ENCODE measurements around the gene CHRM1. TPM values are rescaled to one million over a fixed set of nuclear protein-coding genes. Genes with fewer than 3 reads are reported as not detected.
A peak's percentile ranks its signal among the peaks of the same experiment; 100 is the strongest.
"Not testable (repeated sequence)": the region's sequence is repeated elsewhere in the genome, so short reads cannot be mapped to it uniquely, and the experiment has no call there.

The CHRM1 gene
- total and polyA plus RNA-seq, 4 donors, result not detected

DNA sequence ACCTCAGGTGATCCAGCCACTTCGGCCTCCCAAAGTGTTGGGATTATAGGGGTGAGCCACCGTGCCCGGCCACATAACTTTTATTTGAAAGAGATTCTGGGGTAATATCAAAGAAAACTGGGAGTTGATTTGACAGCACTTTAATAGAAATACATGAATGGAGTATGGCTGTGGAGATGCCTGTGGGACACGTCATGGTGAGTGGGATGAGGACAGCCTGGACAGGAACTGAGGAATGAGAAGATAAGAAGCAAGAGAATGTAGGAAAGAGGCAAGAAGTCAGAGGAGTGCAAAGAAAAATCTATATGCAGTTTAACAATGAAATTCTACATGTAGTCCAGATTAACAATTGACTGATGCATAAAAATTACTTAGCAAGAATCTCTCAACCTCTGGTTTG, 32.6 kb upstream of the CHRM1 start:
- intact Hi-C loops (cut with DNase I), result no loop called here
- DNase-seq (no peak), ATAC-seq (ENCODE audit: low FRiP score) (no peak)
- WGBS, 2 donors, result 84% methylated on average over 4 of the region's 4 CpGs
- Histone ChIP-seq H3K9me3 (ENCODE audit: control insufficient read depth, low read length) (no peaks in the 10 kb centered on the region), H3K27me3 (ENCODE audit: control insufficient read depth in 1 of 2, insufficient read depth in 2 of 2, low read length in 1 of 2) (peaks cover 0 to 2% of the 10 kb centered on the region in 2 donors), H3K4me3 (ENCODE audit: low read length in 2 of 2) (no peak overlapping the region), H3K36me3 (ENCODE audit: control insufficient read depth in 1 of 2, insufficient read depth in 2 of 2, low read length in 1 of 2) (no peaks in the 10 kb centered on the region), H3K4me1 (ENCODE audit: control insufficient read depth in 1 of 2, insufficient read depth in 2 of 2, low read length in 2 of 2) (no peaks in the 10 kb centered on the region), H3K27ac (ENCODE audit: low read depth in 1 of 2, low read length in 2 of 2) (no peak overlapping the region)

DNA sequence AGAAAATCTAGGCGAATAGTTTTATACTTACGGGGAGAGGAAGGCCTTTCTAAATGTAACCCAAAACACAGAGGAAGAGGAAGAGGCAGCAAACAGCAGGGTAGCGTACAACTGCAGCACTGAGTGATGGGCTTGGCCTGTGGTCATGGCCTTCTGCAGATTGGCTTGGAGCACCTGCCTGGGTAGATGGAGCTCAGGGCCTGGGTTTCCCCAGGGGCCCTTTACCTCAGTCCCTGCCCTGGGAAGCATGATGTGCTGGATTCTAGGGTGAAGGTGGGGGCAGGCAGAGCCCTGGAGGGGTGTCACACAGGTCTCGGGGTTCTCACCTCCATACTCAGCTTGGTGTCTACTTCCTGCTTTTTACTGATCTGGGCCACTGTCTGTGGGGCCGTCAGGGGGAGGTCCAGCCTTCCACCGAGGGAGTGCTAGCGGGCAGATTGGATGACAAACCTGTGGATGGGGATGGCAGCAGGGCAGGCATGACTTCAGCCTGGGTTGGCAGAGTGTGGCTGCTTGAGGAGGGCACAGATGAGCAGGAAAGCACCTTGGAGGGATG, 27.7 kb upstream of the CHRM1 start:
- no peak for DNase-seq
- H3K27ac ChIP-seq (ENCODE audit: low read depth in 1 of 2, low read length in 2 of 2), result no peak overlapping the region

DNA sequence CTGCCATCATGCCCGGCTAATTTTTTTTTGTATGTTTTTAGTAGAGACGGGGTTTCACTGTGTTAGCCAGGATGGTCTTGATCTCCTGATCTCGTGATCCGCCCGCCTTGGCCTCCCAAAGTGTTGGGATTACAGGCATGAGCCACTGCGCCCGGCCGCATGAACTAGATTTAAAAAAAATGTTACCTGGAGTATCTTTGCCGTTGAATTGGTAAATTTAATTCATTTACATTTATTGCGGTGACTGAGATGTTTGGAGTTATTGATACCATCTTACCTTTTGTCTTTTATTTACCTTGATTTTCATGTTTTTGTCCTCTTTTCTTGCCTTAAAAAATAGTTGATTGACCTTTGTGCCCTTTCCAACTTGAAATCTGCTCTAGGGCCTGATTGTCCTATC, 24.4 kb upstream of the CHRM1 start:
- H3K4me1 ChIP-seq (ENCODE audit: control insufficient read depth in 1 of 2, insufficient read depth in 2 of 2, low read length in 2 of 2); H3K27ac ChIP-seq (ENCODE audit: low read depth in 1 of 2, low read length in 2 of 2); ATAC-seq (ENCODE audit: low FRiP score); H3K36me3 ChIP-seq (ENCODE audit: control insufficient read depth in 1 of 2, insufficient read depth in 2 of 2, low read length in 1 of 2); H3K9me3 ChIP-seq (ENCODE audit: control insufficient read depth, low read length); intact Hi-C loops (cut with DNase I); DNase-seq; H3K27me3 ChIP-seq (ENCODE audit: control insufficient read depth in 1 of 2, insufficient read depth in 2 of 2, low read length in 1 of 2); H3K4me3 ChIP-seq (ENCODE audit: low read length in 2 of 2): not testable (repeated sequence)
- 94 to 97% methylated on average over 10 of the region's 10 CpGs for WGBS, 2 donors

More for the DNA sequence above, 27.7 kb upstream of the CHRM1 start:
- H3K36me3 ChIP-seq (ENCODE audit: control insufficient read depth in 1 of 2, insufficient read depth in 2 of 2, low read length in 1 of 2), result no peaks in the 10 kb centered on the region
- H3K4me3 ChIP-seq (ENCODE audit: low read length in 2 of 2), result no peak overlapping the region
- no peaks in the 10 kb centered on the region for H3K4me1 ChIP-seq (ENCODE audit: control insufficient read depth in 1 of 2, insufficient read depth in 2 of 2, low read length in 2 of 2)
- intact Hi-C loops (cut with DNase I), result no loop called here
- H3K9me3 ChIP-seq (ENCODE audit: control insufficient read depth, low read length), result no peaks in the 10 kb centered on the region
- ATAC-seq (ENCODE audit: low FRiP score), result no peak
- no peaks in the 10 kb centered on the region for H3K27me3 ChIP-seq (ENCODE audit: control insufficient read depth in 1 of 2, insufficient read depth in 2 of 2, low read length in 1 of 2)
- 78% methylated on average over 7 of the region's 7 CpGs for WGBS, 2 donors

GRCh38 chr11:62937528-62937927, 16.4 kb upstream of the CHRM1 start:
- H3K27me3 ChIP-seq (ENCODE audit: control insufficient read depth in 1 of 2, insufficient read depth in 2 of 2, low read length in 1 of 2); DNase-seq; intact Hi-C loops (cut with DNase I); H3K27ac ChIP-seq (ENCODE audit: low read depth in 1 of 2, low read length in 2 of 2); H3K9me3 ChIP-seq (ENCODE audit: control insufficient read depth, low read length); H3K36me3 ChIP-seq (ENCODE audit: control insufficient read depth in 1 of 2, insufficient read depth in 2 of 2, low read length in 1 of 2); H3K4me1 ChIP-seq (ENCODE audit: control insufficient read depth in 1 of 2, insufficient read depth in 2 of 2, low read length in 2 of 2); H3K4me3 ChIP-seq (ENCODE audit: low read length in 2 of 2); ATAC-seq (ENCODE audit: low FRiP score): not testable (repeated sequence)
- 82 to 89% methylated on average over 2 of the region's 2 CpGs for WGBS, 2 donors

GRCh38 chr11:62934496-62934785, 13.3 kb upstream of the CHRM1 start:
- no peaks in the 10 kb centered on the region for H3K4me1 ChIP-seq (ENCODE audit: control insufficient read depth in 1 of 2, insufficient read depth in 2 of 2, low read length in 2 of 2)
- no peaks in the 10 kb centered on the region for H3K27me3 ChIP-seq (ENCODE audit: control insufficient read depth in 1 of 2, insufficient read depth in 2 of 2, low read length in 1 of 2)
- WGBS, 2 donors, result 26 to 39% methylated on average over 1 of the region's 1 CpG
- H3K27ac ChIP-seq (ENCODE audit: low read depth in 1 of 2, low read length in 2 of 2), result no peak overlapping the region
- no peaks in the 10 kb centered on the region for H3K36me3 ChIP-seq (ENCODE audit: control insufficient read depth in 1 of 2, insufficient read depth in 2 of 2, low read length in 1 of 2)
- no peak overlapping the region for H3K4me3 ChIP-seq (ENCODE audit: low read length in 2 of 2)
- H3K9me3 ChIP-seq (ENCODE audit: control insufficient read depth, low read length), result no peaks in the 10 kb centered on the region
- intact Hi-C loops (cut with DNase I), result no loop called here
- no peak for DNase-seq
- no peak for ATAC-seq (ENCODE audit: low FRiP score)

DNA sequence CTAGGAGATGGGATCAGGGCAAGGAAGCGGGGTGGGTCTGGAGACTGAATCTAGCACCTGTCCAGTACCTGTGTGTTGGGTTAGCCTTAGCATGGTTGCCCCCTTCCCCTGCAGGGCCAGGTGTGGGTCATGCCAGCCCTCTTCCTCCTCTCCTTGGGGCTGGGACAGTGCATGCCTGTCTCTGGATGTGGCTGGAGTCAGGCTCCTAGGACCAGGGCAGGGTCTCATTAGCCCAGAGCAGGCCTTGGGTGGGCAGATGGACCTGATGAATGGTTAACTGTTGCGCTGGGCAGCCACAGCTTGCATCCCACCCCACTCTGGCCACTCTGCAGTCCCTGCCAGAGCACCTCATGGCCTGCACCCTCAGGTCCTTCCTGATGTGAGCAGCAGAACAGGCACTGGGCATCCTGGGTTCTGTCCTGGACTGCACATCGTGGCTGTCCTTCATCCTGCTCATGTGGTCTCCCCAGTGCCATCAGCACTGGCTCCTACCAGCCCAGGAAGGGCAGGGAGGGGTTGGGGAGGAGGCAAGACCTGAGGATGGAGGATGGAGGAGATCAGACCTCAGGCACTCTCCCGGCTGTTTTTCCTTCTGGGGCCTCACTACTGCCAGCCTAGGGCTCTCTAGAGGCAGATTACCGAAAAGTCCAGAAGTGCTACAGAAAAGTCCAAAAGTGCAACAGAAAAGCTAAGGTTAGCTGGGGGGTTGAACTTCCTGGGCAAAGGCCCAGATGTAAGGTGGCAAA, 12.8 kb upstream of the CHRM1 start:
- DNase-seq (no peak), ATAC-seq (ENCODE audit: low FRiP score) (peak; percentile 22)
- Histone ChIP-seq H3K4me1 (ENCODE audit: control insufficient read depth in 1 of 2, insufficient read depth in 2 of 2, low read length in 2 of 2) (no peaks in the 10 kb centered on the region), H3K36me3 (ENCODE audit: control insufficient read depth in 1 of 2, insufficient read depth in 2 of 2, low read length in 1 of 2) (no peaks in the 10 kb centered on the region), H3K4me3 (ENCODE audit: low read length in 2 of 2) (no peak overlapping the region), H3K27me3 (ENCODE audit: control insufficient read depth in 1 of 2, insufficient read depth in 2 of 2, low read length in 1 of 2) (no peaks in the 10 kb centered on the region), H3K9me3 (ENCODE audit: control insufficient read depth, low read length) (no peaks in the 10 kb centered on the region), H3K27ac (ENCODE audit: low read depth in 1 of 2, low read length in 2 of 2) (no peak overlapping the region)
- WGBS, 2 donors, result 89 to 90% methylated on average over 5 of the region's 5 CpGs
- intact Hi-C loops (cut with DNase I), result no loop called here

DNA sequence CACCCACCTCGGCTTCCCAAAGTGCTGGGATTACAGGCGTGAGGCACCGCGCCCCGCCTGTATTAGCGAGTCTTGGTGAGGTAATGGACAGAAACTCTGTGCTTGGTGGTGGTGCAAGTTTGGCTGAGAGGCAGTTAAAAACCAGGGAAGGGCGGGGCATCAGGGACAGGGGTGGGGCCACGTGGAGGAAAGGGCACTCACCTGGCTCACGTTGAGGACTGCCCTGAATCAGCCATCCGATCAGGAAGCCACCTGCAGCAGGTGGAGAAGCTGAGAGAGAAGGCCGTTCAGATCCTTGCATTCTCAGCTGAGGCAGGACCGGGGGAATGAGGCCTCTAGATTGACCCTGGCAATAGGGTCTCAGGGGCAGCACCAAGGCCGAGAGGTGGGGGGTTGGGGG, 12.1 kb upstream of the CHRM1 start:
- ATAC-seq (ENCODE audit: low FRiP score) (no peak), DNase-seq (no peak)
- Histone ChIP-seq H3K27me3 (ENCODE audit: control insufficient read depth in 1 of 2, insufficient read depth in 2 of 2, low read length in 1 of 2) (no peaks in the 10 kb centered on the region), H3K4me3 (ENCODE audit: low read length in 2 of 2) (no peak overlapping the region), H3K9me3 (ENCODE audit: control insufficient read depth, low read length) (no peaks in the 10 kb centered on the region), H3K36me3 (ENCODE audit: control insufficient read depth in 1 of 2, insufficient read depth in 2 of 2, low read length in 1 of 2) (no peaks in the 10 kb centered on the region), H3K27ac (ENCODE audit: low read depth in 1 of 2, low read length in 2 of 2) (no peak overlapping the region), H3K4me1 (ENCODE audit: control insufficient read depth in 1 of 2, insufficient read depth in 2 of 2, low read length in 2 of 2) (no peaks in the 10 kb centered on the region)
- intact Hi-C loops (cut with DNase I), result no loop called here
- WGBS, 2 donors, result 84 to 85% methylated on average over 13 of the region's 13 CpGs

DNA sequence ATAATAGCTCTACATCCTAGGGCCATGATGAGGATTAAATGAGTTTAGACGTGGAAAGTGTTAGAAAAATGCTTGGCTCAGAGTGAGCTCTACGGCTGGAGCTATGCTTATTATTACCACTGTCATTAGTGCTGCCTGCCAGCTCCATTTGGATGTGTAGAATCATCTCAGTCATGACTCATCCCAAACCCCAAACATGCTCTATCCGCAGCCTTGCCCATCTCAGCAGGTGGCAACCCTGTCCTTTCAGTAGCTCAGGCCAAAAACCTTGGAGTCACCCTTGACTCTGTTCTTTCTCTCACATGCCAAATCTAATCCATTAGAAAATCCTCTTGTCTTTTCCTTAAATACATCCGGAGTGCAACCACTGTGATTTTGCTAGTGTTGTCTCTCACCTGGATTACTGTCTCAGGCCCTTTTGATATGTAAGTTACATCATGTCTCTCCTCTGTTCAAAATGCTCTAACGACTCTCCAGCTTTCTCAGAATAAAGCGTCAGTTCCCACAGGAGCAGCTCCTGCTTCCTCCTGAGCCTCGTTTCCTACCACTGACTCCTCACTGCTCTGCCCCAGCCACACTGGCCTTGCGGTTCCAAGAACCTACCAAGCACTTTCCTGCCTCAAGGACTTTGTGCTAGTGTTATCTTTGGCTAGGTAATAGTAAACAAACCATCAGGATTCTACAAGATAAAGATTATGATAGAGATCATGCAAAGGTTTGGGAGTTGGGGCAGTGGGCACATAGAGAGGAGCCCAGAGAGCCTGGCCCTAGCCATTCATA, 10.5 kb upstream of the CHRM1 start:
- no peak for ATAC-seq (ENCODE audit: low FRiP score)
- Histone ChIP-seq H3K4me3 (ENCODE audit: low read length in 2 of 2) (no peak overlapping the region), H3K27me3 (ENCODE audit: control insufficient read depth in 1 of 2, insufficient read depth in 2 of 2, low read length in 1 of 2) (no peaks in the 10 kb centered on the region), H3K27ac (ENCODE audit: low read depth in 1 of 2, low read length in 2 of 2) (no peak overlapping the region), H3K4me1 (ENCODE audit: control insufficient read depth in 1 of 2, insufficient read depth in 2 of 2, low read length in 2 of 2) (no peaks in the 10 kb centered on the region), H3K36me3 (ENCODE audit: control insufficient read depth in 1 of 2, insufficient read depth in 2 of 2, low read length in 1 of 2) (no peaks in the 10 kb centered on the region), H3K9me3 (ENCODE audit: control insufficient read depth, low read length) (no peaks in the 10 kb centered on the region)
- 68 to 71% methylated on average over 8 of the region's 8 CpGs for WGBS, 2 donors
- intact Hi-C loops (cut with DNase I), result no loop called here
- no peak for DNase-seq

DNA sequence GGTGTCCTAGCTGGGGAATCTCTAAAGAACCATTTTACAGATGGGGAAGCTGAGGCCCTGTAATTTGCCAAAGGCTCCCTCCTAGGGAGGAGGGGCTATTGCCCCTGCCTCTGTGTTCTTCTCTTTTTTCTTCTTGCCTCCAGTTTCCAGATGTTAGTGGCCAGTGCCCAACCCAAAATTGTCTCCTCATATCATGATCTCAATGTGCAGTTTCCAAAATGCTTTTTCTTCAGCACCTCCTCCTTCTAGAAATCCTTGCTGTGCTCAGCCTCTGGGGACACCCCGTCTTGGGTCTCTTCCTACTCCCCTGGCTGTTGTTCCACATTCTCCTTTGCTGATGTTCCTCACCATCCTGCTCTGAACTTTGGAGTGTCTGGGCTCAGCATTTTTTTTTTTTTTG, 9.5 kb upstream of the CHRM1 start:
- no peak for DNase-seq
- ATAC-seq (ENCODE audit: low FRiP score), result no peak
- Histone ChIP-seq H3K36me3 (ENCODE audit: control insufficient read depth in 1 of 2, insufficient read depth in 2 of 2, low read length in 1 of 2) (no peaks in the 10 kb centered on the region), H3K4me1 (ENCODE audit: control insufficient read depth in 1 of 2, insufficient read depth in 2 of 2, low read length in 2 of 2) (no peaks in the 10 kb centered on the region), H3K9me3 (ENCODE audit: control insufficient read depth, low read length) (no peaks in the 10 kb centered on the region), H3K27ac (ENCODE audit: low read depth in 1 of 2, low read length in 2 of 2) (no peak overlapping the region), H3K27me3 (ENCODE audit: control insufficient read depth in 1 of 2, insufficient read depth in 2 of 2, low read length in 1 of 2) (no peaks in the 10 kb centered on the region), H3K4me3 (ENCODE audit: low read length in 2 of 2) (no peak overlapping the region)
- intact Hi-C loops (cut with DNase I), result no loop called here
- WGBS, 2 donors, result 28 to 32% methylated on average over 1 of the region's 1 CpG

Measured in aorta (tissue), 5 donors.